DND-41 (cell line): ENCODE data around the gene SPANXA2.
"Not testable (repeated sequence)": the region's sequence is repeated elsewhere in the genome, so short reads cannot be mapped to it uniquely, and the experiment has no call there.

ENCODE experiments used
- ATAC-seq: fragments of 200-7000 bp; cut with Tn5 transposase; 3 replicates; pipeline ENCODE4 v1.9.1; 2021; ENCODE audit warnings: low read depth; ENCODE audit not compliant: insufficient read depth
- DNase-seq: peaks from one replicate; pipeline ENCODE4 v3.0.0-alpha.2; 2020
- H2AFZ ChIP-seq: 2 replicates; pipeline ENCODE4 v1.6.0; 2012; ENCODE audit warnings: low read depth, low read length
- H3K27ac ChIP-seq: 2 replicates; pipeline ENCODE4 v1.5.1; 2012; ENCODE audit warnings: low read length, inconsistent platforms
- H3K27me3 ChIP-seq: fragments of 200-600 bp; sonication (generic); 2 replicates; pipeline ENCODE4 v1.6.0; 2012; ENCODE audit warnings: low read length, mild to moderate bottlenecking, inconsistent platforms; ENCODE audit not compliant: insufficient read depth, poor library complexity
- H3K36me3 ChIP-seq: 2 replicates; pipeline ENCODE4 v1.5.1; 2012; ENCODE audit warnings: low read length, inconsistent platforms; ENCODE audit not compliant: insufficient read depth
- H3K4me1 ChIP-seq: 2 replicates; pipeline ENCODE4 v1.5.1; 2012; ENCODE audit warnings: mild to moderate bottlenecking, low read length; ENCODE audit not compliant: insufficient read depth
- H3K4me2 ChIP-seq: 2 replicates; pipeline ENCODE4 v1.6.0; 2012; ENCODE audit warnings: mild to moderate bottlenecking, moderate library complexity, low read length, inconsistent platforms; ENCODE audit not compliant: insufficient read depth
- H3K4me3 ChIP-seq, 2 experiments: fragments of 200-600 bp in 1 of 2; shearing (Covaris generic) in 1 of 2; 2 replicates each; pipeline ENCODE4 v1.5.1; 2012 to 2016; ENCODE audit warnings: inconsistent platforms in 2 of 2, low read length in 2 of 2, mild to moderate bottlenecking in 2 of 2, low read depth in 1 of 2, moderate library complexity in 1 of 2
- H3K79me2 ChIP-seq: 2 replicates; pipeline ENCODE4 v1.6.0; 2012; ENCODE audit warnings: low read length, inconsistent platforms; ENCODE audit not compliant: insufficient read depth
- H3K9ac ChIP-seq: 2 replicates; pipeline ENCODE4 v1.6.0; 2012; ENCODE audit warnings: low read depth, mild to moderate bottlenecking, inconsistent platforms, low read length, moderate library complexity
- H3K9me3 ChIP-seq: 2 replicates; pipeline ENCODE4 v1.5.1; 2012; ENCODE audit warnings: low read length, moderate library complexity, mild to moderate bottlenecking, inconsistent platforms; ENCODE audit not compliant: insufficient read depth, severe bottlenecking
- H4K20me1 ChIP-seq: 2 replicates; pipeline ENCODE4 v1.6.0; 2012; ENCODE audit warnings: low read length; ENCODE audit not compliant: insufficient read depth
- CTCF ChIP-seq: IDR thresholded peaks from 2 replicates; pipeline ENCODE4 v1.5.1; 2012; ENCODE audit warnings: borderline replicate concordance, low read length, moderate library complexity, mild to moderate bottlenecking; ENCODE audit not compliant: poor library complexity, severe bottlenecking; ENCODE audit errors: extremely low read depth
- EZH2 ChIP-seq: IDR thresholded peaks from 3 replicates; pipeline ENCODE4 v1.6.1; 2012; ENCODE audit warnings: borderline replicate concordance, low read depth, mild to moderate bottlenecking, moderate library complexity, low read length, inconsistent platforms; ENCODE audit not compliant: severe bottlenecking

Gene SPANXA2, protein sequence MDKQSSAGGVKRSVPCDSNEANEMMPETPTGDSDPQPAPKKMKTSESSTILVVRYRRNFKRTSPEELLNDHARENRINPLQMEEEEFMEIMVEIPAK

GRCh38 chrX:141589408-141589807 is at the start of gene SPANXA2:
TSS of gene SPANXA2 (plus strand) at chrX:141589708. CDS start at chrX:141589768, 60 bp downstream.
- not testable (repeated sequence) for H2AFZ ChIP-seq, DNase-seq, H3K4me1 ChIP-seq, H3K4me2 ChIP-seq, H3K4me3 ChIP-seq, H3K79me2 ChIP-seq, H3K27me3 ChIP-seq, H3K27ac ChIP-seq, H3K36me3 ChIP-seq, H4K20me1 ChIP-seq, H3K9ac ChIP-seq, ATAC-seq, H3K9me3 ChIP-seq

DNA sequence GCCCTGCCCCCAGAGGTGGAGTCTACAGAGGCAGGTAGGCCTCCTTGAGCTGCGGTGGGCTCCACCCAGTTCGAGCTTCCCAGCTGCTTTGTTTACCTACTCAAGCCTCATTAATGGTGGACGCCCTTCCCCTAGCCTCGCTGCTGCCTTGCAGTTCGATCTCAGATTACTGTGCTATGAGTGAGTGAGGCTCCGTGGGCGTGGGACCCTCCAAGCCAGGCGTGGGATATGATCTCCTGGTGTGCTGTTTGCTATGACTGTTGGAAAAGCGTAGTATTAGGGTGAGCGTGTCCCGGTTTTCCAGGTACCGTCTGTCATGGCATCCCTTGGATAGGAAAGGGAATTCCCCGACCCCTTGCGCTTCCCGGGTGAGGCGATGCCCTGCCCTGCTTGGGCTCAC is 47.0 kb upstream of the SPANXA2 start:
- not testable (repeated sequence) for H4K20me1 ChIP-seq, H3K9me3 ChIP-seq, H3K36me3 ChIP-seq, H3K4me1 ChIP-seq, H3K9ac ChIP-seq, ATAC-seq, H3K4me2 ChIP-seq, H3K27me3 ChIP-seq, H3K79me2 ChIP-seq, H2AFZ ChIP-seq, H3K4me3 ChIP-seq, DNase-seq, H3K27ac ChIP-seq

DNA sequence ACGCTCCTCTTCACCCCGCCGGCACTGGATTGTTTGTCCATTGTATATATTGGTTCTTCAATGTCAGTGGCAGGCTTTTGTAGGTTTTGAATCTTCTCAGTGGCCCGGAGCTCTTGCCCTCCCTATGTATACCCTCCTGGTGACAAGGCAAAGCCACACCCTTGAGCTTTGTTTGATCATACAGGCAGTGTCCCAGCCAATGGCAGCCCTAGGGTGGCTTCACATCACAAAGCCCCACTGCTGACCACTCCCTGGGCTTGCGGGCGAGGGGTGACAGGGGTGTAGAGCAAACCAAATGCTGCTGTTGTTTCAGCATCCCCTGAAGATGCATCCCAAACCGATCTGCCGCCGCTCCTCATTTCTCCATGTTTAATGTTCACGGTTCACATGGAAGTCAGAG is 4.9 kb upstream of the SPANXA2 start, which contains the start of gene SPANXA1:
SPANXA1 (minus strand) TSS at position 101 of the 400 bp plus-strand sequence; CDS start at position 41, 60 bp downstream.
- H3K36me3 ChIP-seq, H2AFZ ChIP-seq, H3K9me3 ChIP-seq, H3K79me2 ChIP-seq, H3K27me3 ChIP-seq, H3K4me2 ChIP-seq, ATAC-seq, DNase-seq, H3K4me1 ChIP-seq, H3K4me3 ChIP-seq, H4K20me1 ChIP-seq, H3K9ac ChIP-seq, H3K27ac ChIP-seq: not testable (repeated sequence)

- no peaks in the 10 kb centered on the region for H3K4me1 ChIP-seq
- H4K20me1 ChIP-seq: no peaks in the 10 kb centered on the region
- H3K27me3 ChIP-seq: no peaks in the 10 kb centered on the region
- H2AFZ ChIP-seq: no peak overlapping the region
- H3K27ac ChIP-seq: no peak overlapping the region
- no peak for DNase-seq
- H3K79me2 ChIP-seq: no peaks in the 10 kb centered on the region
- H3K4me2 ChIP-seq: no peak overlapping the region
- no peak overlapping the region for H3K4me3 ChIP-seq
- no peaks in the 10 kb centered on the region for H3K36me3 ChIP-seq
- no peaks in the 10 kb centered on the region for H3K9me3 ChIP-seq
- H3K9ac ChIP-seq: no peak overlapping the region
- TF ChIP-seq EZH2 (no peak), CTCF (no peak)
- ATAC-seq: no peak
Observed at GRCh38 chrX:141609111-141609510, 19.6 kb downstream of the SPANXA2 start.

GRCh38 chrX:141619336-141619735 is 29.8 kb downstream of the SPANXA2 start:
- Histone ChIP-seq H2AFZ (no peak overlapping the region), H4K20me1 (no peaks in the 10 kb centered on the region), H3K9me3 (no peaks in the 10 kb centered on the region), H3K36me3 (no peaks in the 10 kb centered on the region), H3K27ac (no peak overlapping the region), H3K9ac (no peak overlapping the region), H3K4me1 (no peaks in the 10 kb centered on the region), H3K4me3 (no peak overlapping the region), H3K4me2 (no peak overlapping the region), H3K27me3 (no peaks in the 10 kb centered on the region), H3K79me2 (no peaks in the 10 kb centered on the region)
- ATAC-seq: no peak
- TF ChIP-seq CTCF (no peak), EZH2 (no peak)
- DNase-seq: no peak
